HCEC 1CT (cell line): Measurements from ENCODE around the gene IFNA6.

ENCODE experiments used
- DNase-seq: peaks from one replicate; pipeline ENCODE4 v3.0.0-alpha.2; 2017

Gene IFNA6

GRCh38 chr9:21326526-21327139 is 24.1 kb downstream of the IFNA6 start:
- DNase-seq, result peak; percentile 34

GRCh38 chr9:21324047-21324446 is 26.6 kb downstream of the IFNA6 start:
- DNase-seq, result no peak

DNA sequence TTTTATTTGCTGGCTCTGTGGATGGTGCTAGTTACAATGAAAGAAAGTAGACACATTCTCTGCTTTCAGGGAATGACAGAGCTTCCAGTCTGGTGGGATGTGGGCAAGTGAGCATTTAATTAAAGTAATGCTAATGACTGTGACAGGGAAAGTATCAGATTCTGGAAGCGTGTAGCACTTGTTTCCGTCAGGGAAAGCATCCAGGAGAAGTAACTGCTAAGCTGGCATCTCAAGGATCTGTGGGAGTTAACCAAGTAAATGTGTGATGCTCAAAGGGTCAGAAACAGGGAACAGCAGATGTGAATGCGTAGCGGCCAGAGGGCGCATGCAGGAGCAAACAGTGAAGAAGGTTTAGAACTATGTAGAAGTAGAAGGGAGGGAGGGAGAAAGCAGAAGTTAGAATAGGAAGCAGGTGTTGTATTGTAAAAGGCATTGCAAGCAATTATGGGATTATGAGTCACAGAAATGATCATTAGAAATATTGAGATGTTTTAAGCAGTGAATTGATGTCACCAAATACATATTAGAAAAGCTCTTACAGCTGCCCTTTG is 27.7 kb downstream of the IFNA6 start:
- no peak for DNase-seq

DNA sequence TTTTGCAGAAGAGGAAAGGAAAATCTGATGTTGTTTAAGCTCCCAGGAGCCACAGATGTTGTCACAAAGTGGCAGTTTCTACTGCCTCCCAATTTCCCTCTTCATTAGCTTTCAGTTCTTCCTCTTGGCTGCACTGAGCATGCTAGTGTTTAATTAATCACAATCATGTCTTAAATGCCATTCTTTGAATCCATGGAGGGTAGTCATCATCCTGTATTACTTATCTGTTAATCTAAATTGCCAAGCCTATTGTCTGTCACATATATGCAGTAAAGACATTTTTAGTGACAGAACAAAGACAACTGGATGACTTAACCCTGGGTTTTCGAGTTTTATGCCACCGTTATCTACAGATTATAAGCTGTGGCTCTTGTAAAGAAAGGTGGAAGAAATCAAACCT is 30.2 kb downstream of the IFNA6 start:
- no peak for DNase-seq

GRCh38 chr9:21317956-21318923 is 32.4 kb downstream of the IFNA6 start:
- peak; percentile 58 for DNase-seq

GRCh38 chr9:21316860-21317259 is 33.8 kb downstream of the IFNA6 start:
- DNase-seq, result no peak

DNA sequence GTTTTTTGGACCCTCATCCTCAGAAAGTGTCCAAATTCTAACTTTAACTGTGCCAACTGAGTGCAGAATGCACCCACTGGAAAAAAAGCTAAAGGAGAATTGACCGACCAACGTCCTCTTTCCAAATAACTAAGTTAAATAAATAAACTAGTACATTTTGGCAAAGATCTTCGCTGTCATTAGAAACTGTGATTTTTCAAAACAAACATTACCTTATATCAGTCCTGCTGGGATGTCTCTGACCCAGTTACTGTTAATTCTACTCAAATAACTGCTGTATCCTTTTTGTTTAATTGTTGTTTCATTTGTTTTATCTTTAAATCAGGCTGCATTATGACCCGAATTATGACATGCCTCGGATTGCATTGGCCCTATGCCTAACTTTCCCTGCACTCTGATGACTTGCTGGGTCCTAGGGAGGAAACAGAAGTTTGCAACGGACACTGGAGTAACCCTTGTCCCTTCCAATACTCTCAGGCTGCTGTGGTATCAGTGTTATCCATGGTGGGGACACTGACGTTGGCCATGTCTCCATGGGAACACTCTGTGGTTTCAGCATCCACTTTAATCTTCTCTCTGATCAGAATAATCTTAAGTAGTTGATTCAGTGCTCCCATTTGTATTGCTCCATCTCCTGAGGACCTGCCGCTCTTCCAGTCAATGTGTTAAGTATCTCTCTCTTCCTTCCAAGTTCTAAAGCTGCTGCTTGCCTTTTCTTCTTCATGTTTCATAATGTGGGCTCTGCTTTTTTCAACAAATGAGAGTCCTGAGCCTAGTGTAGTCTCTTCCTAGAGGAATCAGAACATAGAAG is 34.5 kb downstream of the IFNA6 start:
- DNase-seq, result no peak

DNA sequence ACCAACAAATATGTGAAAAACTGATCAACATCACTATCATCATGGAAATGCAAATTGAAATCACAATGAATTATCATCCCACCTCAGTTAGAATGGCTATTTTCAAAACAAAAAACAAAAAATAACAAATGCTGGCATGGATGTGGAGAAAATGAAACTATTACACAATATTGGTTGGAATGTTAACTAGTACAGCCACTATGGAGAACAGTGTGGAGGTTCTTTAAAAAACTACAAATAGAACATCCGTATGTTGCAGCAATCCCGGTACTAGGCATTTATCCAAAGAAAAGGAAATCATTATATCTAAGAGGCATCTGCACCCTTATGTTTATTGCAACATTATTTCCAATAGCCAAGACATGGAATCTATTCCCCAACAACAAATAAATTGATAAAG is 36.5 kb downstream of the IFNA6 start:
- DNase-seq, result no peak

GRCh38 chr9:21311889-21312288 is 38.8 kb downstream of the IFNA6 start:
- DNase-seq, result no peak

GRCh38 chr9:21305213-21305612 is 45.5 kb downstream of the IFNA6 start, which contains the start of gene IFNA5:
TSS of gene IFNA5 (minus strand) at chr9:21305313. CDS start at chr9:21305256, 57 bp downstream.
- DNase-seq, result no peak
